HG03135 (cell line): Measurements from ENCODE around the gene DNAI1.

ENCODE experiments used
- ATAC-seq: cut with Tn5 transposase; IDR thresholded peaks from one replicate; pipeline ENCODE4 v1.9.1; 2021; ENCODE audit warnings: mild to moderate bottlenecking, moderate library complexity; ENCODE audit not compliant: unreplicated experiment

Gene DNAI1

GRCh38 chr9:34555936-34556525 lies 97.4 kb downstream of the DNAI1 start:
- no peak for ATAC-seq

- no peak for ATAC-seq
These were observed 98.3 kb downstream of the DNAI1 start for GRCh38 chr9:34556949-34557348.

- no peak for ATAC-seq
These were observed 99.1 kb downstream of the DNAI1 start for GRCh38 chr9:34557426-34558321.

GRCh38 chr9:34558364-34558763 lies 99.8 kb downstream of the DNAI1 start:
- ATAC-seq: no peak

- ATAC-seq: no peak
These were observed 100.5 kb downstream of the DNAI1 start for GRCh38 chr9:34558919-34559623.

- ATAC-seq: no peak
These were observed 101.2 kb downstream of the DNAI1 start for GRCh38 chr9:34559624-34560455.

- no peak for ATAC-seq
These were observed 102.1 kb downstream of the DNAI1 start for GRCh38 chr9:34560599-34561214.

- no peak for ATAC-seq
These were observed 103.6 kb downstream of the DNAI1 start for GRCh38 chr9:34562135-34562745.

- no peak for ATAC-seq
These were observed 104.7 kb downstream of the DNAI1 start for GRCh38 chr9:34563262-34563661.

GRCh38 chr9:34564617-34565016 lies 106.0 kb downstream of the DNAI1 start:
- no peak for ATAC-seq

GRCh38 chr9:34565856-34566255 lies 107.3 kb downstream of the DNAI1 start:
- ATAC-seq: no peak

- ATAC-seq: no peak
These were observed 107.7 kb downstream of the DNAI1 start for GRCh38 chr9:34566322-34566721.

GRCh38 chr9:34566972-34567371 lies 108.4 kb downstream of the DNAI1 start:
- ATAC-seq: no peak

GRCh38 chr9:34568133-34568532 lies 109.5 kb downstream of the DNAI1 start:
- no peak for ATAC-seq

- no peak for ATAC-seq
These were observed 110.2 kb downstream of the DNAI1 start for GRCh38 chr9:34568774-34569173.

GRCh38 chr9:34570376-34570775 lies 111.8 kb downstream of the DNAI1 start:
- ATAC-seq: no peak
